Activated CD8-positive, alpha-beta memory T cell treated with anti-CD3 and anti-CD28 coated beads for 48 hours (primary cell): ENCODE data around the gene LAMP1.
"Not testable (repeated sequence)": the region's sequence is repeated elsewhere in the genome, so short reads cannot be mapped to it uniquely, and the experiment has no call there.

Experiments used
- DNase-seq, 3 experiments: peaks; one replicate each; pipeline ENCODE4 v3.0.0-alpha.2; 2020; ENCODE audit warnings: low read depth in 2 of 3, low spot score in 2 of 3

Gene LAMP1

DNA sequence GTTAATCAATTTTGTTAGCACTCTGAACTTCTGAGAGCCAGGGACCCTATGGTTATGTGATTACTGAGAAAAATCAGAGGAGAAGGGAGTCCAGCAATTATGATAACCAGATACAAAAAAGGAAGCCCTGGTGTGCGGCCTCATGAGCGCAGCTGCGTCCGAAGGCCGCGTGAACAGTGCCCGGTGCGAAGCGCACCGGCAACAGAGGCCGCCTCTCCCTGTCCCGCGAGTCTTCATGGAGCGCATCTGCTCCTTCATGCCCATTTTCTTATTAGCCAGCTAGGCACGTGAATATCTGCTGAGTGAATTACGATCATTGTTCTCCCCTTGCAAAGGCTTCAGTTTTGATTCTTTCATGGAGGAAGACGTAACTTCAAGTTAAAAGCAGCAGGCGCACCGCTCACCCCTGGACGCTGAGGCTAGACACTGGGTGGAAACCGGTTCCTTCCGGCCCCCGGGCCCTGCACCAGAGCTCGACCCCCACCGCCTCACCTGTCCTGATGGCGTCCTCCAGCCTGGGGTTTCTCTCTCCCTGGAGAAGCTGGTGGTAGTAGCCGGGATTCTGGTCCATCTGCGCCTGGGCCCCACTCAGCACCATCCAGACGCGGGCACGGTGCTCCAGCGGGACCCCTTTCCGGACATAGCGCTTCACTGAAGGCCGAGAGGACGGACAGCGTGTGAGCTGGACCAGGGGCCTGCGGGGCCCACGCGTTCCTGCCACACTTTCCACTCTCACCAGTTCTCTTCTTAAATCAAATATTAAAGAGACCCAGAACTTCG is 58.0 kb downstream of the LAMP1 start:
- no peak for DNase-seq

DNA sequence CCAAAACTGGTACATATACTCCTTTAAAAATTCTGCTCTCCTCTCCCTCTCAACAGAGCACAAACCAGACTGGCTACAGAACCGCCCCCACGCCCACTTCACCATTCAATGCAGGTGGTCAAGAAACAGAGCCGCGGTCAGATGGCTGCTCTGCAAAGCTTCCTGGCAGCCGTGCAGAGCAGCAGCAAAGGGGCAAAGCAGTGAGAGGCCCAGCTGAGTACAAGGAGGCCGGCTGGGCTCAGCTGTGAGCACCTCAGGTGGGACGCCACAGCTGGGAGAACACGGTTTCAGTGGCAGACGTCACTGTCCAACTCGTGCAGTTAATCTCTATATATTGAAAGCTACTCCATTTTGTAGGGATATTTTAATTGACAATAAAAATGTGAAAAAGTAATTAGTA is 58.6 kb downstream of the LAMP1 start:
- DNase-seq, result no peak

GRCh38 chr13:113356596-113356995 is 59.6 kb downstream of the LAMP1 start:
- DNase-seq, result no peak

GRCh38 chr13:113357529-113357928 is 60.5 kb downstream of the LAMP1 start:
- no peak for DNase-seq

- no peak for DNase-seq
Observed at GRCh38 chr13:113358653-113359190, 61.7 kb downstream of the LAMP1 start.

DNA sequence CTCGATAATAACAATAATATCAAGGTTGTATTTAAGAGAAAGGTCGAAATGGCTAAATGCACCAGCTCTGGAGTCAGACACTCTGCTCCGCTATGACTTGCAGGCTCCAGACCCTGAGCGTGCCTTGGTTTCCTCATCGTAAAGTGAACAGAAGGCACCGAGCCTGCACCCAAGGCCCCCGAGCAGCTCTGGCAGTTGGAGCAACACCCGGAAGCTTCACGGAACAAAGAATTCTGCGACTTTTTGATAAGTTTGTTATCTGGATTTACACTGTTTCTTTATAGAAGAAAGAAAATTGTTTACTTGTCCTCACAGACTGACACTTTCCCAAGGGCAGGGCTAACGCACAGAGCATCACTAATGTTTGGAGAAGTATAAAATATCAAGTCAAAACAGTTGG is 62.5 kb downstream of the LAMP1 start:
- DNase-seq, result no peak

- DNase-seq, result no peak
Observed at GRCh38 chr13:113360446-113360845, 63.4 kb downstream of the LAMP1 start.

- no peak for DNase-seq
Observed at GRCh38 chr13:113361406-113361805, 64.4 kb downstream of the LAMP1 start.

DNA sequence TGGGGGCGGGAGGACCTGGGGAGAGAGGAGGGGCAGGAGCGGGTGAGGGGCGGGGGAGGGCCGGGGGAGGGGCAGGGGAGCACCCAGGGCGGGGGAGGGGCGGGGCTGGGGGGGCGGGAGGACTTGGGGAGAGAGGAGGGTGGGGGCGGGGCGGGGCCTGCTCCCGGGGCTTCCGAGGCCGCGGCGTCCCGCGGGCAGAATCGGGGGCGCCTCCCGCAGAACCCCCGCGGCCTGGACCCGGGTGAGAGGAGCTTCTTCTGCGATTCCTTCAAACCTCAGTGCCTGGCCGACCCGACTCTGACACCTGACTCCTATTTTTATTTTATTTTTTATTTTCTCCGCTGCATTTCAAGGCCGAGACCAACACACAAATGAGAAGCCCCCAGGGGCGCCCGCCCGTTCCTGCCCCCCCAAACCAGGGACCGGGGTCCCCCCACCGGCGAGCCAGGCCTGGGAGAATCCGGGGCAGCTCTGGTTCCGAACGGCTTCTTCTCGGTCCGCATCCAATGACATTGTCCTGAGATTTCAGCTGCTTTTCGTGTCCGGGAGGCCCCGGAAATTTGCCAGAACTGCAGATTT is 67.4 kb downstream of the LAMP1 start:
- no peak for DNase-seq

DNA sequence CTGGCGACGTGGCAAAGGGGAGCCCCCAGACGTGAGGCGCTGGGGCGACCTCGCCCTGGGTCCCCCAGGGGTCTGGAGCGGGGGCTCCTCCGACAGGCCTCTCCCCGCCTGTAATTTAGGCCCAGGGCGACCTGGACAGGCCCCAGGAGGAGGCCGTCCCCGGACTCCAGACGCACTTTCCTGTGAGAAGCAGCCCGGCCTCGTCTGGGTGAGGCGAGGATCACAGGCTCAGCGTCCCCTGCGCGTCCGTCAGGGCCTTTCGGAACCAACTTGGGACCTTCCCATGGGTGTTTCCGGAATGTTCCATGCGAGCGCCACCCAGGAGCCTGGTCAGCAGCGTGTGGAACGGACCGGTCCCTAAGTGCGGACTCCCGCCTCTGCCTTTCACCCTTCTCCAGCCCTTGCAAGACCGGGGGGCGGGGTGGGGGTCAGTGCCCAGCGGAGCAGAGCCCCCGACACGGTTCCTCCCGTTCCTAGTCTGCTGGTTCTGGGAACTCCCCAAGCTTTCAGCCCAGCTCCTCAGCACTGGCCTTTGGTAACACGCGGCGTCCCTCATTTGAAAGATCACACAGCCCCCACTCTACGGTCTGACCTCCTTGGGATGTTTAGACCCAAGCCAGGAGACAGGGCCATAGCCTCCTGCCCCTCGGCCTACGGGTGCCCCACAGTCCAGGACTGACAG is 68.0 kb downstream of the LAMP1 start:
- DNase-seq, result no peak

- no peak for DNase-seq
Observed at GRCh38 chr13:113365583-113365970, 68.5 kb downstream of the LAMP1 start.

DNA sequence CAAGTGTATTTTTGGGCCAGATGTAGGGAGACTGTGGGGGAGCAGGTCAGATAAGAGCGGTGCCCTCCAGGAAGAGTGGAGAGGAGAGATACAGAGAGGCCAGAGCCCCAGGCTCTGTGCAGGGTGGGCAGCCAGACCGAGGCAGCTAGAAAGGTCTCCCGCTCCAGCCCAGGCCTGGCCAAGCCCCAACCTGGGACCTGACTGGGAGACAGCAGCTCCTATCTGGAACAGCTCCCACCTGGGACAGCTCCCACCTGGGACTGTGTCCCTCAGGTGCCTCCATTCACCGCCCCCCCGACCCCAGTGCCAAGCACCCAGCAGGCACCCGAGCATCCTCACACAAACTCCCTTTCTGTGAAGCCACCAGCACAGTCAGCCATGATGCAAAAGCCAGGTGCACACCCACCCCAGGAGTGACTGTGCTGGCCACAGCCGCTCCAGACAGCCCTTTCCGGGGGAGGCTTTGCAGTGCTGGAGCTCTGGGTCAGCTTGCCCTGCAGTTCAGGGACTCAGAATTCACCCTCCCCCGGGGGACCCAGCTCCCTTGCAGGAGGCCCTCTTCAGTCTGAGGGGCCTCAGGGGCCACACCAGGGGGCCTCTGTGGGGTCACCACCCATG is 69.0 kb downstream of the LAMP1 start:
- DNase-seq, result no peak

GRCh38 chr13:113367020-113367560 is 70.1 kb downstream of the LAMP1 start:
- DNase-seq, result no peak

DNA sequence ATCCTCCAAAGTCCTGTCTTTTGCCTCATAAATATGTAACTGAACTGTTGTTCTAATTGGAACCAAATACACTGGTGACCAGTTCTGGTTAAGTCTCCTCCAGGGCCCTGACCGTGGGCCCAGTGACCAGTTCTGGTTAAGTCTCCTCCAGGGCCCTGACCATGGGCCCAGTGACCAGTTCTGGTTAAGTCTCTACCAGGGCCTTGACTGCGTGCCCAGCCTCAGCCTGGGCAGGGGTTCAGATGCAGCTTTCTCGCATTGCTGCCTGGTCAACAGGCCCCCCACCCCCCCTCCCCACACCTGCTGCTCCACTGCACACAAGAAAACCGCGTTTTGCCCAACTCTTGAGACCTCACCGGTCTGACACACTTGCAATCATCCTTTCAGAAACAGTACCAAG is 70.7 kb downstream of the LAMP1 start:
- DNase-seq, result no peak

GRCh38 chr13:113368353-113368752 is 71.3 kb downstream of the LAMP1 start:
- DNase-seq, result not testable (repeated sequence)

- no peak for DNase-seq
Observed at GRCh38 chr13:113369189-113369588, 72.2 kb downstream of the LAMP1 start.

DNA sequence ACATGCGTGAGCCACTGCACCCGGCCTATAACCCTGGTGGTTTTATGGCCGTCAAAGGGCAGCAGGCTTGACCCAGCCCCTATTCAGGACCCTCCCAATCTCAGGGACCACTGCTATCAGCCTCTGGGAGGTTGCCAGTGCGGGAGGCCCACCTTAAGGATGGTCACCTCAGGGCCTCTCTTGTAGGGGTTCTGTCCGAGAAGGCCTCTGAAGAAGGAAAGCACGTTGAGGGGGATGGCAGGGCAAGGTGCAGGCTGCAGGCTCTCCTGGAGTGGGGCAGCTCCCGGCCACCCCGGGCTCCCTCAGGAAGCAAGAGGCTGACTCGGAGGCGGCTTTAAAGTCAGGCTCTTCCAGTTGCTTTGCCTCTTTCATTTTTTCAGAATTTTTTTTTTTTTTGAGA is 72.8 kb downstream of the LAMP1 start:
- DNase-seq, result no peak

GRCh38 chr13:113371061-113371460 is 74.0 kb downstream of the LAMP1 start:
- DNase-seq, result no peak

- DNase-seq, result not testable (repeated sequence)
Observed at GRCh38 chr13:113371701-113372100, 74.7 kb downstream of the LAMP1 start.
